H4 (cell line): ENCODE results near the gene HOXD12. TPM values are rescaled to one million over a fixed set of nuclear protein-coding genes. Genes with fewer than 3 reads are reported as not detected.

Source experiments
- DNase-seq: peaks from one replicate; pipeline ENCODE4 v3.0.0-alpha.2; 2015; ENCODE audit warnings: low spot score
- total RNA-seq: library from RNA; depleted of rRNA; stranded (reverse); fragments of >200 nt; shearing (Covaris generic); gene quantifications from 2 replicates; pipeline ENCODE4 v1.2.3, GENCODE V29; 2014; rRNA removed

HOXD12 gene, protein sequence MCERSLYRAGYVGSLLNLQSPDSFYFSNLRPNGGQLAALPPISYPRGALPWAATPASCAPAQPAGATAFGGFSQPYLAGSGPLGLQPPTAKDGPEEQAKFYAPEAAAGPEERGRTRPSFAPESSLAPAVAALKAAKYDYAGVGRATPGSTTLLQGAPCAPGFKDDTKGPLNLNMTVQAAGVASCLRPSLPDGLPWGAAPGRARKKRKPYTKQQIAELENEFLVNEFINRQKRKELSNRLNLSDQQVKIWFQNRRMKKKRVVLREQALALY
- total RNA-seq: not detected in 2 replicates

DNA sequence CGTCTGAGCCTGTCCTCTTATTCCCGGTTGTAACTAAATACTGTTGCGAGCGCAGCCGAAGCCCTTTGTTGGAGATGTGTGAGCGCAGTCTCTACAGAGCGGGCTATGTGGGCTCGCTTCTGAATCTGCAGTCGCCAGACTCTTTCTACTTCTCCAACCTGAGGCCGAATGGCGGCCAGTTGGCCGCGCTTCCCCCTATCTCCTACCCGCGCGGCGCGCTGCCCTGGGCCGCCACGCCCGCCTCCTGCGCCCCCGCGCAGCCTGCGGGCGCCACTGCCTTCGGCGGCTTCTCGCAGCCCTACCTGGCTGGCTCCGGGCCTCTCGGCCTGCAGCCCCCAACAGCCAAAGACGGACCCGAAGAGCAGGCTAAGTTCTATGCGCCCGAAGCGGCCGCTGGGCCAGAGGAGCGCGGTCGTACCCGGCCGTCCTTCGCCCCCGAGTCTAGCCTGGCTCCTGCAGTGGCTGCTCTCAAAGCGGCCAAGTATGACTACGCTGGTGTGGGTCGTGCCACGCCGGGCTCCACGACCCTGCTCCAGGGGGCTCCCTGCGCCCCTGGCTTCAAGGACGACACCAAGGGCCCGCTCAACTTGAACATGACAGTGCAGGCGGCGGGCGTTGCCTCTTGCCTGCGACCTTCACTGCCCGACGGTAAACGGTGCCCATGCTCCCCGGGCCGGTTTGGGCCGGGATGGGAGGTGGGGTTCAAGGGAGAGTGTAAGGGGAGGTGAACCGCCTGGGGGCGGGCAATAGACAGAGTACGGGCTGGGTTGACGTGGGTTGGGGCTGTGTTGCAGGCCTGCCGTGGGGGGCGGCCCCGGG lies at the start of gene HOXD12:
TSS of gene HOXD12 (plus strand) at position 68 of the 819 bp plus-strand sequence. CDS start at position 75, 7 bp downstream.
- no peak for DNase-seq

- DNase-seq: no peak
Observed at GRCh38 chr2:176056406-176056805, 43.2 kb upstream of the HOXD12 start.

GRCh38 chr2:176063958-176064357 lies 35.6 kb upstream of the HOXD12 start:
- peak; percentile 34 for DNase-seq

- no peak for DNase-seq
Observed at GRCh38 chr2:176066645-176067588, 32.7 kb upstream of the HOXD12 start.

DNA sequence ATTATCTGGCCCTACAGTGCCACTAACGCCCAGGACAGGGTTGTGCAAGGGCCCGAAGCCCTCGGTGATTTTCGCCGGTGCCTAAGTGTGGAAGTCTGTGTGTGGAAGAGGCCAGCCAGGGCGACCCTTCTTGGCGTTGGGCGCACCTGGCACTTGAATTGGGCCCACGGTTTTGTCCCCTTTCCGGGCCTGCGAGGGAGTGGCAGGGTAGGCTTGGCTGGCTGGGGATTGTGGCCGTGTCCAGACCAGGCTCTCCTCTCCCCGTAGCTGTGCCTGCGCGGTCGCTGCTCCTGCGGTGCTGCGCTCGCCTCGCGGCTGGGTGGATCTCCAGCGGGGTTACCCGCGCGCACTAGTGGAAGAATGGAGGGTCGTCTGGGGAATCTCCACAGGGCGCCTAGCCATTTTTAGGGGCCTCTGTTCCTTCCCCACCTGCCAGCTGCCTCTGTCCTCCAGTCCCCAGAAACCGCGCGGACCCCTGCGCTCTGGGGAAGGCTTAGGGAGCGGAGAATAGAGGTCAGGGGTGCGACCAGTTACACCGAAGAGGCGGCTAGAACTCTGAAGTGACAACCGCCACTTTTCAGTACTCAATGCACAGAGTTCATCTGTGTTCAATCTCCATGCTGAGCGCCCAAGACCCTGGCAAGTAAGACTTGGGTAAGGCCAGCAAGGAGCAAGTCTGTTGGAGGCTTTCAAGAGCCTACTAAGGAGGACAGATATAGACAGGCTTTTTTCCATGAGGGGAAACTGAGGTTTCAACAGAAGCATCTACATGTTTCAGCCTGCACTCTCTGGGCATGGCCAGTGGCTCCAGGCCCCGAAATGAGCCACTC lies 31.8 kb upstream of the HOXD12 start:
- DNase-seq: no peak

DNA sequence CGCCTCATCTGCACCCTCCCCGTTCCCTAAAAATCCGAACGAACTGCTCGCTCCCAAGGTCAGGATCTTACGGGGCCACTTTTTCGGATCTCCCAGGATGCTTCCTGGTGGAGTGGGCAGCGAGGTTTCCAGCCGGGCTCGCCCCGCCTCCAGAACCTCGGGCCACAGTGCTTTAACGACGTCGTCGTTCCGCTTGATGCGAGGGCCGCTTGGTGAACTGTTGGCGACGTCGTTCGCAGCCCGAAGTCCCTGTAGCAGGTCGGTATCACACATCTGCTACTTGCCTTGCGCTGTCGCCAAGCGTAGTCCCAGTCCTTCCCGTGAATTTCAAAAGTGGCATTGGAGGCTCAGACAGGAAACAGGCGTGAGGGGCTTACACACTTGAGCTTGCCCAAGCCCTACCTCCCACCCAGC lies 31.2 kb upstream of the HOXD12 start:
- no peak for DNase-seq

DNA sequence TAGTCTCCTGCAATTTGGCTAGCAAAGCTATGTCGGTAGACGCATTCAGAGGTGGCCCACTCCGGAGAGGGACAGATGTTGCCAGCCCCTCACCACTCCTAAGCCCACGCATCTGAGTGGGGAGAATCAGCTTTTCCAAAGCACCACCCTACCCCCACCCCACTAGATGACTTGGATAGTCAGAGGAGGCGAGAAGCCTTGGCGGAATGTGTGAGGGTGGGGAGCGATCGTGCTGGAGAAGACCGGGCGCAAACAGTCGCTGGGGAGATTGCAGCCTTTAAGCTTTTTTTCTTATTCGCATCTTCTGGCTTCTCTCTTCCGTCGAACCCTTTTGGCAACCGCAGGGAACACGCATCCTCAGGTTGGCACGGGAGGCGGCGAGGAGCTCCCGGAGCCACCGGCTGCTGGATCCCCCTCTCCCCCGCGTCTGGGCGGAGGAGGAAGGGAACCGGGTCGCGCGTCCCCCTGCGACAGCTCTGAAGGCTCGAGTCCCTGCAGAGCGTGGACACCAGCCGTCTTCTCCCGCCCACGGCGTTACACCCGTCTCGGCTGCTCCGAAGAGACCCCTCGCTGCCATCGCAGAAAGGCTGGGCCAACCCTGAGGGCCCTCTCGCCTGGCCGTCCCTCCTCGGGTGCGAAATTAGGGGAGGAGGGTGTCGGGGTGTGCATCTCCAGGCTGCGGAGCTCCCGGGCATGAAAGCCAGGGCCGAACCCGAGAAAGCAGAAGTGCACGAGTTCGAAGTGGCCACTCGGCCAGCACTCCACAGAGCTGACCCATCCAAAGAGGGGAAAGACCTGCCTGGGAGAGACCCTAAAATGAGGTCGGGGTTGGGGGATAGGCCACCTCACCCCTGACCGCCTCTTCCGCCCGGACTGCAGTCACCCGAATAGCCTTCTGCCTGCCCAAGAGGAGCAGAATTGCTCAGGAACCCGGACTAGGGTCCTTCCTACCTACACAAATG lies 28.0 kb upstream of the HOXD12 start:
- DNase-seq: no peak

DNA sequence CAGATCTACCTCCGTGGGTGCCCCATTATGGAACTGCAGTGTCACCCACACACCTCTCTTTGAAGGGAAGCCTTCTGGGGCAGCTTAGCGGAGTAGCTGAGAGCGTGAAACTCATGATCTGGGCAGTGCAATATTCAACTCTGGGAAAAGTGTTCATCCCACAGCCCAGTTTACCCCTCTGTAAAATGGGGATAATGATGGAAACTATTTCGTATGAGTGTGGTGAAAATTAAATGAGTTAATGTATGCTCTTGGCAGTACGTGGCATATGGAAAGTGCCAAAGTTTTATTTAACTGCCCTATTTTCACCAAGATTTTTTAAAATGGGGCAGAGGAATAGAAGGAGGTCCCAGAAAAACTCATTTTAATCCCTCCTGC lies 27.3 kb upstream of the HOXD12 start:
- no peak for DNase-seq

- DNase-seq: no peak
Observed at GRCh38 chr2:176072951-176073904, 26.4 kb upstream of the HOXD12 start.

GRCh38 chr2:176074919-176075425 lies 24.6 kb upstream of the HOXD12 start:
- no peak for DNase-seq

- no peak for DNase-seq
Observed at GRCh38 chr2:176075481-176075880, 24.1 kb upstream of the HOXD12 start.

GRCh38 chr2:176076063-176076462 lies 23.5 kb upstream of the HOXD12 start:
- no peak for DNase-seq

DNA sequence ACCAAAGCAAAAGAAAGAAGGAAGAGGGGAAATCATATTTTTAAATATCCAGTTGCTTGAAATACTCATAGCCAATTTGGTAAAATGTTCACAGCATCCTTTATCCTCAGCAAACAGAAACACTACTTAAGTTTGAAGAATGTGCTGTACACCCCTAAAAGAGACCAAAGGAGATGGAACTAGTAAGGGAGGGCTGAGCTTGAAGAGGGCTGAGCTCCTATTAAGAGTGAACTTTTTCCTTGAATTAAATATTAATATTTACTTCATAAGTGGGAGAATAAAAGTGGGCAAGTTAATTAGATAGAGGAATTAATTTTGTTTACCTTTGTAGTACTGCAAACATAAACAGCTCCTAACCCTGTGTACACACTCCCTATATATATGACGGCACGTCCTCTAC lies 22.8 kb upstream of the HOXD12 start:
- DNase-seq: no peak

GRCh38 chr2:176078541-176079284 lies 20.9 kb upstream of the HOXD12 start:
- DNase-seq: no peak

GRCh38 chr2:176079285-176079830 lies 20.2 kb upstream of the HOXD12 start:
- no peak for DNase-seq

GRCh38 chr2:176079831-176080539 lies 19.6 kb upstream of the HOXD12 start:
- peak; percentile 70 for DNase-seq
